Endothelial cell of umbilical vein (primary cell): Measurements from ENCODE around the gene SMAD7. TPM values are rescaled to one million over a fixed set of nuclear protein-coding genes. Genes with fewer than 3 reads are reported as not detected.

Source experiments
- BruUV-seq: library from RNA; stranded (reverse); fragments of 400-500 nt; replicated peaks from 2 replicates; lab custom pipeline; 2021; lab: Mats Ljungman, UMichigan
- CTCF ChIA-PET: fragments of 300-600, 350-600 bp; sonication (Branson Sonifier 250); formaldehyde crosslinking; loops from one replicate; lab custom pipeline; 2021; ENCODE audit warnings: antibody characterized with exemption, inconsistent platforms; lab: Charles Lee
- POLR2A ChIA-PET: fragments of 300-600, 350-600 bp; sonication (Branson Sonifier 250); formaldehyde crosslinking; loops from one replicate; lab custom pipeline; 2021; ENCODE audit warnings: antibody characterized with exemption, inconsistent platforms; lab: Charles Lee
- DNase-seq: peaks from one replicate; pipeline ENCODE4 v3.0.0-alpha.2; 2011; ENCODE audit warnings: low read depth, low spot score
- FAIRE-seq: peaks from 2 replicates; lab custom pipeline; 2011; peaks lifted over from hg19 to GRCh38; lab: Jason Lieb, UNC
- H2AFZ ChIP-seq: 2 replicates; pipeline ENCODE4 v1.6.0; 2012; ENCODE audit warnings: low read depth, low read length, control low read depth, inconsistent platforms
- H3K27ac ChIP-seq: 2 replicates; pipeline ENCODE4 v1.5.1; 2011; ENCODE audit warnings: low read depth, mild to moderate bottlenecking, control low read depth, low read length, moderate library complexity; ENCODE audit not compliant: insufficient read depth
- H3K27me3 ChIP-seq, 2 experiments: 2 replicates each; pipeline versions ENCODE4 v1.6.0 to v1.6.1; 2011; ENCODE audit warnings: low read length in 2 of 2, mixed read lengths in 1 of 2; ENCODE audit not compliant: control insufficient read depth in 2 of 2, insufficient read depth in 2 of 2
- H3K36me3 ChIP-seq, 2 experiments: 2 replicates in 1 of 2; 3 replicates in 1 of 2; pipeline ENCODE4 v1.5.1; 2011; ENCODE audit warnings: low read length in 2 of 2, mild to moderate bottlenecking in 1 of 2, moderate library complexity in 1 of 2; ENCODE audit not compliant: control insufficient read depth in 2 of 2, insufficient read depth in 2 of 2; ENCODE audit errors: extremely low read depth in 1 of 2
- H3K4me1 ChIP-seq: 3 replicates; pipeline ENCODE4 v1.5.1; 2011; ENCODE audit warnings: mild to moderate bottlenecking, low read length; ENCODE audit not compliant: control insufficient read depth, insufficient read depth; ENCODE audit errors: extremely low read depth
- H3K4me2 ChIP-seq: 2 replicates; pipeline ENCODE4 v1.6.1; 2011; ENCODE audit warnings: low read length, control low read depth, mixed read lengths; ENCODE audit not compliant: insufficient read depth
- H3K4me3 ChIP-seq, 3 experiments: fragments of 200-600 bp in 1 of 3; sonication (generic), shearing (Covaris generic) in 1 of 3; replicated peaks in 1 of 3; 2 replicates each; pipeline ENCODE4 v1.5.1; 2011 to 2016; ENCODE audit warnings: control low read depth in 3 of 3, low read length in 3 of 3, mild to moderate bottlenecking in 2 of 3, inconsistent platforms in 1 of 3, low read depth in 1 of 3, moderate library complexity in 1 of 3; ENCODE audit not compliant: insufficient read depth in 1 of 3
- H3K79me2 ChIP-seq: 2 replicates; pipeline ENCODE4 v1.6.0; 2012; ENCODE audit warnings: low read length, inconsistent platforms; ENCODE audit not compliant: control insufficient read depth, insufficient read depth
- H3K9ac ChIP-seq: replicated peaks from 2 replicates; pipeline ENCODE3; 2011; ENCODE audit warnings: low read length, control low read depth; ENCODE audit not compliant: insufficient read depth; ENCODE audit errors: extremely low read depth
- H3K9me1 ChIP-seq: replicated peaks from 3 replicates; pipeline ENCODE4 v1.6.0; 2011; ENCODE audit warnings: mild to moderate bottlenecking, low read length; ENCODE audit not compliant: control insufficient read depth, insufficient read depth; ENCODE audit errors: extremely low read depth
- H3K9me3 ChIP-seq: replicated peaks from 2 replicates; pipeline ENCODE4 v1.5.1; 2012; ENCODE audit warnings: low read length, inconsistent platforms; ENCODE audit not compliant: control insufficient read depth, insufficient read depth
- H4K20me1 ChIP-seq: replicated peaks from 2 replicates; pipeline ENCODE3; 2011; ENCODE audit warnings: mild to moderate bottlenecking, low read length; ENCODE audit not compliant: control insufficient read depth, insufficient read depth; ENCODE audit errors: extremely low read depth
- CTCF ChIP-seq, 2 donors: IDR thresholded peaks; 1 replicate in 1 of 2; 2 replicates in 1 of 2; pipeline ENCODE4 v1.5.1; 2011; ENCODE audit warnings: low read length in 2 of 2, mild to moderate bottlenecking in 2 of 2, moderate library complexity in 2 of 2, control low read depth in 1 of 2, inconsistent platforms in 1 of 2, low read depth in 1 of 2; ENCODE audit not compliant: insufficient read depth in 1 of 2; ENCODE audit errors: extremely low read depth in 1 of 2
- EZH2 ChIP-seq: IDR thresholded peaks from 2 replicates; pipeline ENCODE4 v1.6.1; 2012; ENCODE audit warnings: borderline replicate concordance, low read depth, mild to moderate bottlenecking, moderate library complexity, low read length, inconsistent platforms; ENCODE audit not compliant: severe bottlenecking
- FOS ChIP-seq: IDR thresholded peaks from 2 replicates; pipeline ENCODE4 v1.6.1; 2011; ENCODE audit warnings: mild to moderate bottlenecking, low read length, moderate library complexity, borderline replicate concordance; ENCODE audit not compliant: insufficient read depth
- GATA2 ChIP-seq: IDR thresholded peaks from 2 replicates; pipeline ENCODE4 v1.7.0; 2011; ENCODE audit warnings: low read depth, mild to moderate bottlenecking, moderate library complexity, mixed read lengths, low read length; ENCODE audit not compliant: insufficient read length, insufficient read depth
- JUN ChIP-seq: IDR thresholded peaks from 2 replicates; pipeline ENCODE4 v1.6.1; 2011; ENCODE audit warnings: borderline replicate concordance, low read depth; ENCODE audit not compliant: insufficient read length, insufficient read depth
- MYC ChIP-seq: IDR thresholded peaks from one replicate; pipeline ENCODE4 v1.6.1; 2011; ENCODE audit warnings: mild to moderate bottlenecking, low read depth, low read length
- POLR2A ChIP-seq: IDR thresholded peaks from 2 replicates; pipeline ENCODE4 v1.6.1; 2012; ENCODE audit warnings: low read depth, mild to moderate bottlenecking, control low read depth, low read length
- POLR2AphosphoS5 ChIP-seq: IDR thresholded peaks from 2 replicates; pipeline ENCODE4 v1.6.1; 2012; ENCODE audit warnings: low read depth, mild to moderate bottlenecking, control low read depth, low read length, moderate library complexity; ENCODE audit not compliant: insufficient read depth
- dilution Hi-C: fragments of 300-500 bp; cut with MboI; formaldehyde crosslinking; loops from one replicate; pipeline ENCODE4 v1.15.0; 2019; ENCODE audit warnings: low sequenced_read_pairs; ENCODE audit not compliant: extremely low pct_ligation_motif_present
- intact Hi-C: fragments of 100-400 bp; cut with micrococcal nuclease; formaldehyde crosslinking; loops from one replicate; pipeline ENCODE4 v1.10.0; 2022
- polyA plus RNA-seq, 4 experiments: library from polyadenylated mRNA; depleted of rRNA in 3 of 4; stranded (reverse) in 3 of 4; unstranded in 1 of 4; fragments of >200 nt; gene quantifications; 2 replicates each; pipeline versions ENCODE4 v1.2.1 to v1.2.3, GENCODE V29; 2011 to 2012; ENCODE audit warnings: missing spikeins in 1 of 4
- total RNA-seq: library from RNA; stranded (reverse); gene quantifications from 2 replicates; pipeline ENCODE4 v1.2.3, GENCODE V29; 2021
- TF ChIP-seq, protein P1 (sequence below): IDR thresholded peaks from 2 replicates; pipeline ENCODE4 v1.6.1; 2011; ENCODE audit not compliant: insufficient read depth, insufficient read length

The SMAD7 gene
- total and polyA plus RNA-seq, 2 donors (not counting 3 experiments of a cell fraction or from before 2014, with no cell fraction given), result 3.6 to 8.0 TPM

- H3K4me2 ChIP-seq, result no peak overlapping the region
- no peaks in the 10 kb centered on the region for H3K4me1 ChIP-seq
- no peak for DNase-seq
- H3K9me1 ChIP-seq, result no peaks in the 10 kb centered on the region
- no peak overlapping the region for H3K9ac ChIP-seq
- intact Hi-C loops, result no loop called here
- no peaks in the 10 kb centered on the region for H3K9me3 ChIP-seq
- FAIRE-seq, result no peak
- no TSS peak for BruUV-seq
- H3K36me3 ChIP-seq, result no peaks in the 10 kb centered on the region
- no peak overlapping the region for H2AFZ ChIP-seq
- no peaks in the 10 kb centered on the region for H3K79me2 ChIP-seq
- no peak overlapping the region for H3K27ac ChIP-seq
- dilution Hi-C loops, result no loop called here
- ChIA-PET CTCF (interaction anchor here (0.8 to 1.7 kb wide), 4 partner anchors 13 to 191 kb away, joined by 3 to 4 read pairs (median 4); no protein-coding TSS in a partner anchor), POLR2A (interaction anchor here (1.4 kb wide), 1 partner anchor 16 kb away, joined by 4 read pairs; no protein-coding TSS in a partner anchor)
- no peak overlapping the region for H3K4me3 ChIP-seq
- peaks cover 6 to 14% of the 10 kb centered on the region in 2 experiments for H3K27me3 ChIP-seq
- H4K20me1 ChIP-seq, result no peaks in the 10 kb centered on the region
- no peak for TF ChIP-seq EZH2
- TF ChIP-seq JUN, result no peak
- TF ChIP-seq POLR2AphosphoS5, result no peak
- TF ChIP-seq FOS, result no peak
- no peak for TF ChIP-seq CTCF (IDR thresholded peaks at IDR 0.05; ENCODE audit: extremely low read depth in 1 of 2, insufficient read depth in 1 of 2, low read depth in 1 of 2, low read length in 2 of 2)
- no peak for TF ChIP-seq POLR2A
- TF ChIP-seq, protein P1, sequence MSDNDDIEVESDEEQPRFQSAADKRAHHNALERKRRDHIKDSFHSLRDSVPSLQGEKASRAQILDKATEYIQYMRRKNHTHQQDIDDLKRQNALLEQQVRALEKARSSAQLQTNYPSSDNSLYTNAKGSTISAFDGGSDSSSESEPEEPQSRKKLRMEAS, result no peak
- no peak for TF ChIP-seq GATA2
- TF ChIP-seq MYC, result no peak
Observed at GRCh38 chr18:48968412-48969215, 17.8 kb upstream of the SMAD7 start.
